Measurements from ENCODE around the gene CCDC141. TPM values are rescaled to one million over a fixed set of nuclear protein-coding genes. Genes with fewer than 3 reads are reported as not detected.

CCDC141 gene
- total and polyA plus RNA-seq, 12 donors: 0.34 to 42.1 (median 1.4) TPM

DNA sequence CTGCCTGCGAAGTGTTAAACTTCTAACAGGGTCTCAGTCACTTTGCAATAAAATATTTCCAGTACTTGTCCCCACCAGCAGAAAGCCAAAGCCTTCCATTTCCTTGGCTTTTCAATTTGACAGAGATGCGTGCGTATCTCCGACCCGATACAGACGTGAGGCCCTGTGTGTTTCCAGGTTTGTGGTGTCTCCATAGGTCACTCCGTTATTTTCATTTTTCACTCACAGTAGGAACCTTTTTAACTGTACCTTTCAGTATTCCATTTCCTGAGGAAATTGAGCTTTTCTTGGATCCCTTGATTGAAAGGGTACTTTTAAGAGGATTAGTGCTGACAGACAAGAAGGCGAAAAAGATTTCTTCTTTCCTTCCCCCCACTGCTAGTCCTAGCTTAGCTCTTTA lies 126.4 kb downstream of the CCDC141 start:
- H3K27me3 ChIP-seq: no peaks in the 10 kb centered on the region

DNA sequence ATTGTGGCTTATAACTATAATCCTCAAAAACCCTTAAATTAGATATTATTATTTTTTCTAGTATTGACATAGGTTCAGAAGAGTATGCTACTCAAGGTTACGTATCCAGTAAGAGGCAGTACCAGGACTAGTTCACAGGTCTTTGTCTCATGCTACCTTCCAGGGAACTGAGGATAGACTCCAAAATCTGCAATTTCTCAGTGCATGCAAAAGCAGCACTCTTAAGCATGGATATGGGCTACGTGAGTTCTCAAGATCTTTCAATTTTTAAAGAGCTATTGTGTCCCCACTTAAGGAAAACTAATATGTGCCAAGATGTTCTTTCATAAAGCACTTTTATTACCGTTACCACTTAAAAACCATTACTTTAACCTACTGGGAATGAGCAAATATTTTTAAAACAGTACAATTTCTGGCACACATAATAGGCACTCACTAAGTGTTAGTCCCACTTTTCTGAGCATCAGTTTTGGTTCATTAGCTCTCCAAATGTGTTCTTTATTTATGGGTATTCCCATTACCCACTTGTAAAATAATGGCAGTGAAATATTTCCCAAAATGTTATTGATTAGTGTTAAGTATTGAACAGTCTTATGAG lies 128.9 kb downstream of the CCDC141 start:
- H3K4me3 ChIP-seq: no peak overlapping the region
- DNase-seq: no peak
- TF ChIP-seq CTCF (IDR thresholded peaks at IDR 0.05) (no peak), POLR2A (IDR thresholded peaks at IDR 0.05) (no peak)
- no peaks in the 10 kb centered on the region for H3K9me3 ChIP-seq (replicated peaks in 1 of 3)
- no peaks in the 10 kb centered on the region for H3K4me1 ChIP-seq (replicated peaks in 1 of 2)
- no peaks in the 10 kb centered on the region for H3K27me3 ChIP-seq
- no peaks in the 10 kb centered on the region for H3K36me3 ChIP-seq (replicated peaks in 1 of 2)
- 92 to 98% (median 94%) methylated on average over 3 of the region's 3 CpGs for WGBS, 4 donors
- intact Hi-C loops (cut with DNase I): no loop called here
- no peak overlapping the region for H3K27ac ChIP-seq

More for the DNA sequence above, 126.4 kb downstream of the CCDC141 start:
- WGBS, 4 donors: 91 to 94% (median 93%) methylated on average over 8 of the region's 8 CpGs
- no peak overlapping the region for H3K4me3 ChIP-seq
- no peaks in the 10 kb centered on the region for H3K9me3 ChIP-seq (replicated peaks in 1 of 3)
- no peak overlapping the region for H3K27ac ChIP-seq
- no peaks in the 10 kb centered on the region for H3K4me1 ChIP-seq (replicated peaks in 1 of 2)
- intact Hi-C loops (cut with DNase I): no loop called here
- H3K36me3 ChIP-seq (replicated peaks in 1 of 2): no peaks in the 10 kb centered on the region
- no peak for DNase-seq
- TF ChIP-seq POLR2A (IDR thresholded peaks at IDR 0.05): no peak
- TF ChIP-seq CTCF (IDR thresholded peaks at IDR 0.05): no peak

DNA sequence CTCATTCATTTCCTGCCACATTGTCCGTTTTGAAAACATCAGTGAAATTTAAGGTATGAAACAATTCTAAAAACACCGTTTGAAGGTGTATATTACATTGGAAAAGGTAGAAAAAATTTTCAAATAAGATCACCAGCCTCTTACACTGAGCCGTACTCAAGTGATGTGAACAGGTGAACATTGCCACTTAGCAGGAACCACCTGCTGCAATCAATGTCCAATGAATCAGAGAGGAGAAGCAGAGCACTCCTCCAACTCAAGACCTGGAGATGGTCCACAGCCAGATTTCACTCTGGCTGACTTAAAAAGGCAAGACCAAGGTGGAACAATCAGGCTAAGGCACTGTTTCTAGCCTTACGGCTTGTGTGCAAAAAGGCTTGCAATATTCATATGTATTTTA lies 132.4 kb downstream of the CCDC141 start:
- intact Hi-C loops (cut with DNase I): loop anchor here in 1 of 2 donors (10.0 kb wide), 1 partner anchor 123 kb away; no protein-coding TSS in a partner anchor
- Histone ChIP-seq H3K9me3 (replicated peaks in 1 of 3) (no peaks in the 10 kb centered on the region), H3K4me1 (replicated peaks in 1 of 2) (no peaks in the 10 kb centered on the region), H3K4me3 (no peak overlapping the region), H3K36me3 (replicated peaks in 1 of 2) (no peaks in the 10 kb centered on the region), H3K27me3 (no peaks in the 10 kb centered on the region), H3K27ac (no peak overlapping the region)
- TF ChIP-seq CTCF (IDR thresholded peaks at IDR 0.05): no peak
- WGBS, 4 donors: 80 to 88% (median 82%) methylated on average over 4 of the region's 4 CpGs
- no peak for DNase-seq

DNA sequence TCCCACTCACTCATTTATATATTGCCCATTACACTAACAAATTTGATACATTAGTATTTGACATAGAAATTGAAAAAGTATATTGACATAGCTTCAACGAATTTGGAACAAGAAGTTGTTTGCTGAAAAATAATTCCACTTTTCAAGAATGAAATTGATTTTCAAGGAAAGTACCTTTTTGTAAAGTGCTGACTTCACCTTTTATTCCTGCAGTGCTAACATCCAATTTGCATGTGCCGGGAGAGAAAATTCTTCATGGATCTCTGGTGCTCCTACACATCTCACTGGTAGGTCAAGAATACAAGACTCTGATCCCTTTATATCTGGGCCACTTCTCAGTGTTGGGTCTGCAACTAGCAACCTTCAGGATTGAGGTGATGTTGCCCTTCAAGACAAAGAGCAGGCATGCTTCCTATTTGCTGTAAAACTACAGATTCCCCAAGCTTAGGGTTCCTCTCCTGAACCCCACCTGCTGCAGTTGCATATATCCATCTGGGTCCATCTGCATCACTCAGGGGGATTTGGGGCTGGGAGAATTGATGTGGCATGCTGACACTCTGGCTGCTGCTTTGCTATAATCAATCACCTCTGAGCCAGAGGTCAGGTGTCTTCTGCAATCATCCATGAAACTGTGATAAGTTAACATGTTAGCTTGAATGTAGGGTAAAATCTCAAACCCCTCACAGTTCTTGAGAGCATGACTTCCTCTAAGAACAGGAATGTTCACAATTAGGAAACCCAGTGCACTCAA lies 134.3 kb downstream of the CCDC141 start:
- intact Hi-C loops (cut with DNase I): loop anchor here in 1 of 2 donors (10.0 kb wide), 1 partner anchor 121 kb away; no protein-coding TSS in a partner anchor
- H3K36me3 ChIP-seq (replicated peaks in 1 of 2): no peaks in the 10 kb centered on the region
- no peak for DNase-seq
- H3K4me3 ChIP-seq: no peak overlapping the region
- 43 to 66% (median 51%) methylated on average over 2 of the region's 2 CpGs for WGBS, 4 donors
- TF ChIP-seq CTCF (IDR thresholded peaks at IDR 0.05): no peak
- TF ChIP-seq POLR2A (IDR thresholded peaks at IDR 0.05): no peak
- no peaks in the 10 kb centered on the region for H3K9me3 ChIP-seq (replicated peaks in 1 of 3)
- H3K4me1 ChIP-seq (replicated peaks in 1 of 2): no peaks in the 10 kb centered on the region
- no peak overlapping the region for H3K27ac ChIP-seq
- H3K27me3 ChIP-seq: no peaks in the 10 kb centered on the region
